Measurements from ENCODE around the gene PLCB3.

Gene PLCB3

DNA sequence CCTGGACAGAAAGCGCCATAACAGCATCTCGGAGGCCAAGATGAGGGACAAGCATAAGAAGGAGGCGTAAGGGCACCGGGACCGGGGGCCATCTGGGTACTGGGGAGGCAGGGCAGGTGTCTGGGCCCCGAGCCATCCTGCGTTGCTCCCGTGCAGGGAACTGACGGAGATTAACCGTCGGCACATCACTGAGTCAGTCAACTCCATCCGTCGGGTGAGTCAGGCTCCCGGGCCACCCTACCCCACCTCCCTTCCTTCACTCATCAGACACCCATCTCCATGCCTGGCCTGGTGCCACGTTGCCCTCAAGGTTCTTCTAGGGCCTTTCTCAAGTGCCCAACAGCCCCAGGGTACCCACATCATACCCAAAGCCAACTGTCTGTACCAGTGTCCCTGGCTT lies 15.0 kb downstream of the PLCB3 start:
- DNase-seq = no peak
- Histone ChIP-seq H3K9me3 (ENCODE audit: control insufficient read depth, low read length) (no peaks in the 10 kb centered on the region), H3K4me3 (ENCODE audit: insufficient read depth, low read depth, low read length, poor library complexity, severe bottlenecking) (no peak overlapping the region), H3K27me3 (replicated peaks; ENCODE audit: control insufficient read depth, insufficient read depth, low read length, poor library complexity, severe bottlenecking) (no peaks in the 10 kb centered on the region), H3K27ac (ENCODE audit: insufficient read depth, low read length, poor library complexity, severe bottlenecking) (no peak overlapping the region), H3K36me3 (ENCODE audit: control insufficient read depth, insufficient read depth, low read length) (peaks cover 6% of the 10 kb centered on the region), H3K4me1 (ENCODE audit: control insufficient read depth, insufficient read depth, low read length, poor library complexity, severe bottlenecking) (peaks cover 8% of the 10 kb centered on the region)

DNA sequence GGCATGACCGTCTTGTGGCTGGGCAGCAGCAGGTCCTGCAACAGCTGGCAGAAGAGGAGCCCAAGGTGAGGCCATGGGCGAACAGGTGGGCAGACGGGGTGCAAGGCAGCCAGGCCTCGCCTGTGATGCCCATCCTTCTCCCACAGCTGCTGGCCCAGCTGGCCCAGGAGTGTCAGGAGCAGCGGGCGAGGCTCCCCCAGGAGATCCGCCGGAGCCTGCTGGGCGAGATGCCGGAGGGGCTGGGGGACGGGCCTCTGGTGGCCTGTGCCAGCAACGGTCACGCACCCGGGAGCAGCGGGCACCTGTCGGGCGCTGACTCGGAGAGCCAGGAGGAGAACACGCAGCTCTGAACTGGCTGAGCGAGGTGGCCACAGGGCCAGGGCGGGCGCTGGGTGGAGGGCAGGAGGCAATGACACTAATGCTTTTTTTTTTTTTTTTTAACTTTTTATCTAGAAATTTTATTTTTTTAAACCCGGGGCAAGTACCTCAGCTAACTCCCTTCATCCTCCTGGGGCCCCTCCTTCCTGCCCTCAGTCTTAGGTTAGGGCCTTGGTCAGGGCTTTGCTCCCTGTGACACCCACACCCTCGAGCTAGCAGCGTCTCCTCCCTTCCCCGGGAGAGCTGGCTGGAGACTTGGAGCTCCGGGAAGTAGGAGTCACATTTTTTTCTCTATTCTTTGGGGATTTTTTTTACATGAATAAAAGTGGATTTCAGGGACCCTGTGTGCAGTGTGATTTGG lies 16.0 kb downstream of the PLCB3 start:
- H3K27me3 ChIP-seq (replicated peaks; ENCODE audit: control insufficient read depth, insufficient read depth, low read length, poor library complexity, severe bottlenecking) = no peaks in the 10 kb centered on the region
- H3K4me3 ChIP-seq (ENCODE audit: insufficient read depth, low read depth, low read length, poor library complexity, severe bottlenecking) = no peak overlapping the region
- H3K9me3 ChIP-seq (ENCODE audit: control insufficient read depth, low read length) = no peaks in the 10 kb centered on the region
- no peak for DNase-seq
- H3K27ac ChIP-seq (ENCODE audit: insufficient read depth, low read length, poor library complexity, severe bottlenecking) = no peak overlapping the region
- peaks cover 6% of the 10 kb centered on the region for H3K36me3 ChIP-seq (ENCODE audit: control insufficient read depth, insufficient read depth, low read length)
- peaks cover 12% of the 10 kb centered on the region for H3K4me1 ChIP-seq (ENCODE audit: control insufficient read depth, insufficient read depth, low read length, poor library complexity, severe bottlenecking)

DNA sequence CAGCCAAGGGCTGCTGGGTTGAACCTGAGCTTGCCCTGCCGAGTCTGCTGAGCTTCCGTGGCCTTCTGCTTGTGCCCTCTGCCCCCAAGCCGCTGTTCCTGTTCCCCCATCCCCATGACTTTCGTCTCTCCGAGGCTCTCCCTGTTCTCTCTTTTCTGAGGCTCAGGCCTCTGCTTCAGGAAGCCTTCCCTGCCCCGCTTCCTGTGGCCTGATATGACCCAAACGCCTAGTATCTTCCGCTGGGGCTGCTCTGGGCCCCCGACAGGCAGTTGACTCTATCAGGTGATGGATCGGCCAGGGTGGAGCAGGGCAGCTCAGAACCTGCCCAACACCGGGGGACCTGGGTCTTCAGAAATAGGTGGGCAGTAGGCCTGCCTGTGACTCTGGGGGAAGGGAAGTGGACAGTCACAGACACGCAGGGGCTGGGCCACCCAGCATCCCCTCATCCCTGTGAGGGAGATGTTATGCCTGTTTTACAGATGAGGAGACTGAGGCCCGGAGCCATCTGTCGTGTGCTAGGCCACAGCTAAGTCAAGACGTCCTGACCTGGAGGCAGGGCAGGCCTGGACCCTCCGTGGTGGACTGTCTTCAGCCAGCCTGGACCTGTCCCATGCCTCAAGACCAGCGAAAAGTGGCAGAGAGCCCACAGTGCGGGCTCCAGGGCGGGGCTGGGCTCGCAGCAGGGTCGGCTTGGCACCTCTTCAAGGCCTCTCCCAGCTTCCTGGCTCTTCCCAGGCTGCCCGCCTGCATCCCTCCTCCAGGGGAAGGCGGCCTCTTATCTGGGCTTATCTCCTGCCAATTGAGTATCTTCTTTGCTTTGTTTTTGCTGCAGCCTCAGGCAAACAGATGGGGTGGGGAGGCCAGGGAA lies 16.9 kb downstream of the PLCB3 start:
- no peak for DNase-seq
- peaks cover 12% of the 10 kb centered on the region for H3K4me1 ChIP-seq (ENCODE audit: control insufficient read depth, insufficient read depth, low read length, poor library complexity, severe bottlenecking)
- H3K27me3 ChIP-seq (replicated peaks; ENCODE audit: control insufficient read depth, insufficient read depth, low read length, poor library complexity, severe bottlenecking) = no peaks in the 10 kb centered on the region
- peak overlapping the region; percentile 61 for H3K4me3 ChIP-seq (ENCODE audit: insufficient read depth, low read depth, low read length, poor library complexity, severe bottlenecking)
- peak overlapping the region; percentile 98 for H3K27ac ChIP-seq (ENCODE audit: insufficient read depth, low read length, poor library complexity, severe bottlenecking)
- peaks cover 6% of the 10 kb centered on the region for H3K36me3 ChIP-seq (ENCODE audit: control insufficient read depth, insufficient read depth, low read length)
- H3K9me3 ChIP-seq (ENCODE audit: control insufficient read depth, low read length) = no peaks in the 10 kb centered on the region

DNA sequence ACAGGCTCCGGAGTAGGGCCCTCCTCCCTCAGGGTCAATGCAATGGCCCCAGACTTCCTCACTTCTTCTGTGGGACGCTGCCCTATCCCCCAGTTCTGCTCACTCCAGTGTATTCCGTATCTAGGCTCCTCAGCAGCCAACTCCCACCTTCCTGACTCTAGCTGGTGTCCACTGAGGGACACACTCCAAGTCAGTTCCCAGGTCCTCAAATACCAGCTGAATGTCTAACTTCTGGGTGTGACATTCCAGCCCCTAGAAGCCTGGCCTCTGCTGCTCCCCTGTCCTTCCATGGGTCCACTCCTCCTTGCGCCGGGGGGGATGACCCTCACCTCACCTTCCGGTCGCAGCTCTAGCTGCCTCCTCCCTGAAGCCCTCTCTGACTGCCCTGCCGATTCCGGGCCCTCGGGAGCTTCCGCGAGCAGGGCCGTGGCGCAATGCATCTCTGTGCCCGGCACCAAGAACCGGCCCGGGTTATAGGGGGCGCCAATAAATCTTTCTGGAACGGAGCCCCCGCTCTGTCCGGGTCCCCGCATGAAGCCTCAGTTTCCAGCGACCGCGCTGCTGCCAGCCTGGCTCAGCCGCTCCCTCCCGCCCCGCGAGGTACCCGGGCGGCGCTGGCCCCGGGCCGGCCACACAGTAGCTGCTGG lies 17.7 kb downstream of the PLCB3 start:
- Histone ChIP-seq H3K9me3 (ENCODE audit: control insufficient read depth, low read length) (no peaks in the 10 kb centered on the region), H3K27me3 (replicated peaks; ENCODE audit: control insufficient read depth, insufficient read depth, low read length, poor library complexity, severe bottlenecking) (no peaks in the 10 kb centered on the region), H3K4me1 (ENCODE audit: control insufficient read depth, insufficient read depth, low read length, poor library complexity, severe bottlenecking) (peaks cover 12% of the 10 kb centered on the region), H3K36me3 (ENCODE audit: control insufficient read depth, insufficient read depth, low read length) (peaks cover under 1% of the 10 kb centered on the region), H3K4me3 (ENCODE audit: insufficient read depth, low read depth, low read length, poor library complexity, severe bottlenecking) (peak overlapping the region; percentile 61), H3K27ac (ENCODE audit: insufficient read depth, low read length, poor library complexity, severe bottlenecking) (peak overlapping the region; percentile 98)
- no peak for DNase-seq

DNA sequence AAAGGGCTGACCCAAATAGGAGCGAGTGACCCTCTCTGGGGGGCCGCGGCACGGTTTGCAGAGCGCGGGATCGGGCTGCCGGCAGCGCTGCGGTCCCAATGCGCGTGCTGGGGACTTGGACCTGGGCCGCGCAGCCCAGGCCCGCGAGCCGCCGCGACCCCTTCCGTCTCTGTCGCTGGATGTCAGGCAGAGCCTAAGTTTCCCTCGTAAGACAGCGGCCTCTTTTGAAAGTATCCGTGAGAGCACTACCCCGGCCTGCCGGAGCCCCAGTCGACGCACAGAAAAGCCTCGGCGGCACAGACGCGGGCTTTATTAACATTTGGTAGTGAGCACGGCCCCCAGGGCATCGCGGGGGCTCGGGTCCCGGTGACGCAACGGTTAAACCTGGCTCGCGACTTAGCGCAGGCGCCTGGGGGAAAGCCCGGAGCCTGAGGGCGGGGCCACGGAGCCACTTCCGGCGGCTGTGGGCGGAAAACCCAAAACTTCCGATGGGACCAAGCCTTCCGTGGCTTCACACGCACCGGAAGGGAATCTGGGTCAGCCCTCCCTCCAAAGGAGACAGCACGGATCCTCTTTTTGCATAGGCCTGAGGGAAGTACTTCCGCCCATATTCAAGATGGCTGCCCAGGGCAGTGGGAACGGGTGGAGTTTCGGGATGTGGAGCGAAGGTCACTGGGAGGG lies 18.4 kb downstream of the PLCB3 start:
- Histone ChIP-seq H3K4me1 (ENCODE audit: control insufficient read depth, insufficient read depth, low read length, poor library complexity, severe bottlenecking) (peaks cover 12% of the 10 kb centered on the region), H3K36me3 (ENCODE audit: control insufficient read depth, insufficient read depth, low read length) (no peaks in the 10 kb centered on the region)
- DNase-seq = peak; percentile 96 to 97 (median 97)

DNA sequence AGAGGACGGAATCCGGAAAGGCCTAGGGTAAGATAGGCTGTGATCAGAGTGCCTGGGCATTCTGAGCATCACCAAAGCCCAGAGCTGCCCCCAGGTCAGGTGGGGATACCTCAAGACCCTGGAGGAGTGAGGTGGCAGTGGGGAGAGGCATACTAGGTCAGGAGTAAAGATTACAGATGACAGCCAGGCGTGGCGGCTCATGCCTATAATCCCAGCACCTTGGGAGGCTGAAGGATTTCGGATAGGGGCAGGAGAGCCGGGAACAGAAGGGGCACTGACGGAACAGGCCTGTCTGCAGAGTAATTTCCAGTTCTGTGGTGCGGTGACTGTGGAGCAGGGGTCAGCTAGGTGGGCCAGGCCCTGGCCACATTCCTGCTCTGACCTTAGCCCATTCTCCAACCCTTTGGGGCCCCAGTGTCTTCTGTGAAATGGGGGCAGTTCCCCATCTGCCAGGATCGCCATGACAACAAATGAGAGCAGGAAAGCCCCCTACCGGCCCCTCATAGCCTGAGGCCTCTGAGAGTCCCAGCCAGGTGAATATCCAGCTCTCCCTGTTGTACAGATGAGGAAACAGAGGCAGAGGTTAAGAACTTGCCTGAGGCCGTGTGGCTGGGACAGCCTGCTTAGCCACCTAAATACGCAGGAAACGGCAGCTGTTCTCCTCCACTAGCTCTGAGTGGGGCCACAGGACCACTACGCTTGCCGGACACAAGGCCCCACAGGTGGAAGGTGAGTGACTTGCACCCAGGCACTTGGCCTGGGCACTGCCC lies 23.9 kb downstream of the PLCB3 start:
- H3K4me3 ChIP-seq (ENCODE audit: insufficient read depth, low read depth, low read length, poor library complexity, severe bottlenecking) = no peak overlapping the region
- H3K9me3 ChIP-seq (ENCODE audit: control insufficient read depth, low read length) = no peaks in the 10 kb centered on the region
- H3K27ac ChIP-seq (ENCODE audit: insufficient read depth, low read length, poor library complexity, severe bottlenecking) = no peak overlapping the region
- no peaks in the 10 kb centered on the region for H3K27me3 ChIP-seq (replicated peaks; ENCODE audit: control insufficient read depth, insufficient read depth, low read length, poor library complexity, severe bottlenecking)
- H3K4me1 ChIP-seq (ENCODE audit: control insufficient read depth, insufficient read depth, low read length, poor library complexity, severe bottlenecking) = peaks cover 5% of the 10 kb centered on the region
- H3K36me3 ChIP-seq (ENCODE audit: control insufficient read depth, insufficient read depth, low read length) = peaks cover 4% of the 10 kb centered on the region
- no peak for DNase-seq

More for the DNA sequence above, 18.4 kb downstream of the PLCB3 start:
- peak overlapping the region; percentile 61 for H3K4me3 ChIP-seq (ENCODE audit: insufficient read depth, low read depth, low read length, poor library complexity, severe bottlenecking)
- H3K27ac ChIP-seq (ENCODE audit: insufficient read depth, low read length, poor library complexity, severe bottlenecking) = peak overlapping the region; percentile 98
- H3K27me3 ChIP-seq (replicated peaks; ENCODE audit: control insufficient read depth, insufficient read depth, low read length, poor library complexity, severe bottlenecking) = no peaks in the 10 kb centered on the region
- no peaks in the 10 kb centered on the region for H3K9me3 ChIP-seq (ENCODE audit: control insufficient read depth, low read length)

DNA sequence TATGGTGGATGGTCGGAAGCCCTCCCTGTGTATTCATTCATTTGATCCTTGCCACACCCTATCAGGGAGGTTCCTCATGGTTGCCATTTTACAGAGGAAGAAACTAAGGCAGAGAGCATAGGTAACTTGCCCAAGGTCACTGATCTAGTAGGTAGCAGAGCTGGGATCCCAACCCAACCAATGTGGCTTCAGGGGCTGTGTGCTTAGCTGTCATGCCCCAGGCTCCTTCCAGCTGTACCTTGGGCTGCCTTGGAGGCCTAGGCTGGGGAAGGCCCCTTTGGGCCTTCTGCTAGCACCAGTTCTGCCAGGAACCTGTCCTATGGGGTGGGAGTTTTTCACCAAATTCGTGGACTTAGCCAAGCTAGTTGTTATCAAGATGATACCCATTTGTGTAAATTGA lies 24.5 kb downstream of the PLCB3 start:
- DNase-seq = no peak
- H3K4me1 ChIP-seq (ENCODE audit: control insufficient read depth, insufficient read depth, low read length, poor library complexity, severe bottlenecking) = peaks cover 5% of the 10 kb centered on the region
- H3K9me3 ChIP-seq (ENCODE audit: control insufficient read depth, low read length) = no peaks in the 10 kb centered on the region
- no peak overlapping the region for H3K27ac ChIP-seq (ENCODE audit: insufficient read depth, low read length, poor library complexity, severe bottlenecking)
- H3K27me3 ChIP-seq (replicated peaks; ENCODE audit: control insufficient read depth, insufficient read depth, low read length, poor library complexity, severe bottlenecking) = no peaks in the 10 kb centered on the region
- no peak overlapping the region for H3K4me3 ChIP-seq (ENCODE audit: insufficient read depth, low read depth, low read length, poor library complexity, severe bottlenecking)
- peaks cover 4% of the 10 kb centered on the region for H3K36me3 ChIP-seq (ENCODE audit: control insufficient read depth, insufficient read depth, low read length)

DNA sequence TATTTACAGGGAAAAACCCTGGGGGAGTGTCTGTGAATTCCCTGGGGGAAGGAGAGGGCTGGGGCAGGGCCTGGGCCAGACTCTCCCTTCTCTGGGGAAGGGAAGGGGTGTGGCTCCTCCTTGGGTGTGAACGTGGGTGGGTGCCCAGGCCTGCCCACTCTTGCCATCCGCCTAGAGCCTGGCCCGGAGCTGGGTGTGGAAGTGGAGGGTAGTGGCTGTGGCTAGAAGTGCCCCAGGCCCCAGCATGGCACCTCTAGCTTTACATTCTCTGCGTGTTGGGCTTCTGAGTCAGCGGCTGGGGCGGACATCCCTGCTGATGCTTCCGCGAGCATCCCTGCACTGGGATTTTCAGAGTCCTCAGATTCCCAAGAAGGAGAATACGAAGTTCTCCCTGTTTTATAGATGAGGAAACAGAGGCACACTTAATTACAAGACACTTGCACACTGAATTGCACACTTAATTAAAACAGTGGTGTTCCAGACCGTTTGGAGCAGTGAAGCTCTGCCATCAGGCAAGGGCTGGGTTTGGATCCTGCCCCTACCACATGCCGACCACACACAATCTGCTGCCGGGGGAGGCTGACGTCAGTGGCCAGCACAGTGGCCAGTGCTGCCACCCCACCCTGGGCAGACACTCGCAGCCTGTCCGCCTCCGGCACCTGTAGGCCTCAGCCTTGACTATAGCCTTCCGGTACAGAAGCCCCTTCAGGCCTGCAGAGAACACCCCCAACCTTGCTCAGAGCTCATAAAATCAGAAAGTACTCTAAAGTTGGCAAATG lies 25.5 kb downstream of the PLCB3 start:
- H3K36me3 ChIP-seq (ENCODE audit: control insufficient read depth, insufficient read depth, low read length) = peaks cover 4% of the 10 kb centered on the region
- H3K4me1 ChIP-seq (ENCODE audit: control insufficient read depth, insufficient read depth, low read length, poor library complexity, severe bottlenecking) = peaks cover under 1% of the 10 kb centered on the region
- H3K4me3 ChIP-seq (ENCODE audit: insufficient read depth, low read depth, low read length, poor library complexity, severe bottlenecking) = no peak overlapping the region
- DNase-seq = no peak
- H3K27ac ChIP-seq (ENCODE audit: insufficient read depth, low read length, poor library complexity, severe bottlenecking) = no peak overlapping the region
- H3K27me3 ChIP-seq (replicated peaks; ENCODE audit: control insufficient read depth, insufficient read depth, low read length, poor library complexity, severe bottlenecking) = no peaks in the 10 kb centered on the region
- H3K9me3 ChIP-seq (ENCODE audit: control insufficient read depth, low read length) = no peaks in the 10 kb centered on the region

All from effector memory CD4-positive, alpha-beta T cell (primary cell).